NCI-H1694 treated with DMSO at 0.1 percent for 48 hours (cell line): ENCODE data around the gene INTS1.

ENCODE experiments used
- DNase-seq: peaks from one replicate; lab custom pipeline; 2025; lab: John Stamatoyannopoulos, UW

Gene INTS1

DNA sequence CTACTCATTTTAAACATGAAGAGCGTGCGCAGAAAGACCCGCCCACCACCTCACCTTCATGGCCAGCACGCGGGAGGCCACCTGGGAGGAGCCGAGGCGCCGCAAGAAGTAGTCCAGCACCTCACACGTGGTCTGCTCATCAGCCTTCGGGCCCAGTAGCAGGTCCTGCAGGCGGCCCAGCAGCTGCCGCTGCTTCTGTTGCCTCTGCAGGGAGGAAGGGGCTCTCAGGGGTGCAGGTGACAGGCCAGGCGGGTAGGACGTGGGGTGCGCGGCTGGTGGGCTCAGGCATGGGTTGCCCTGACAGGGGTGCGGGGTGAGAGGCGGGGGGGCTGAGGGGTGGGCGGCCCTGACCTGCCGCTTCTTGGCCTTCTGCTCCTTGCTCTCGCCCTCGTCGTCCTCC is 17.6 kb downstream of the INTS1 start:
- DNase-seq: no peak

DNA sequence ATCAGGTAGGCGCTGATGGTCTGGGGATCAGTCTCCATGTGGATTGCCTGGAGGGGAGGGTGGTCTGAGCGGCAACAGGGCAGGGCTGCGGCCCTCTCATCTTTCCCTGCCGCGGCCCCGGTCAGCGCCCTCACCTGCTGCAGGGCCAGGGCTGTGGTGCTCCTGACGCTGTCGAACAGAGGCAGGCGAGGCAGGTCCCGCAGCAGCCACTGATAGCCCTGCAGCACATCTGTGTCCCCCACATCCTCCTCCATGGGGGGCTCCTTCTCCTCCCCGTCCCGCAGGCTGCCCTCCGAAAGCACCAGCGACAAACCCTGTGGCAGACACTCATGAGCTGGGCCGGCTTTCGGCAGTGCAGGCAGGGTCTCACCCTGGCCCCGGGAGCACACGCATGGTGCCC is 19.0 kb downstream of the INTS1 start:
- no peak for DNase-seq

GRCh38 chr7:1484569-1484968 is 19.6 kb downstream of the INTS1 start:
- DNase-seq: no peak

DNA sequence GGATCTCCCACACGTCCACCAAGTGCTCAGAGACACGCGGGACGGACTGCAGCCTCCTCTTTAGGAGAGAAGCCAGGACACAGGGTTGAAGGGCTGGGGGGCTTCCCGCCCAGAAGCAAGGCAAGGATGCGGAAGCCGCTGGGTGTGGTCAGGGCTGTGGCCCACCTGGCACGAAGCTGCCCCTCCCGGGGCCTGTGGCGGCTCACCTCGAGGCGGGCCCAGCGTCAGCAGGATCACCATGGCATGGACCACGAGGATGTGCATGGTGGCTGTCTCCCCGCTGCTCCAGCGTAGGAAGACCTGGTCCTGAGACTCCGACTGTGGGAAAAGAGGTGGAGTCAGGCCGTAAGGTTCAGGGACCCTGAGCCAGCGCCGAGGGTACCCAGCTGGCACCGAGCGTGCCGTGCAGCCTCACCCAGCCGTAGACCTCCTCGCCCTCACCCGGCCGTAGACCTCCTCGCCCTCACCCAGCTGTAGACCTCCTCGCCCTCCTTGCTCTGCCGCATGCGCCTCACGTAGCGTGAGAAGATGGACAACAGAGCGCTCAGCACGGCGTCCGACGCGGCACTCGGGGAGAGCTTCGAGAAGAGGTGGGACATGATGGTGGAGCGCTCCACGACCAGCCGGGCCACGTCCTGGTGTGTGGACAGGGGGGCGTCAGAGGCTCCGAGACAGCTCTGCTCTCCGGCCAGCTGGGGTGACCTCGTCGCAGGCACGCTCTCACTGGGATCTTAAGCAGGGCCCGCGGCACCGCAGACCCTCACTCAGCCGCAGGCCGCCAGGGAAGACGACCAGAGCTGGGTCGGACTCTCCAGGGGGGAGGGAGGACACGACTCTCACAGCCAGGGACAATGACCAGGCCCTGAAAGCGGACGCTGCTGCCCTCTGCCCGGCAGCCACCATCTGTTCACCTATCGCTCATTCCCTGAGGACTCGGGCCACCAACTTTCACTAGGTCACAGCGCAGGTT is 20.4 kb downstream of the INTS1 start:
- no peak for DNase-seq

- no peak for DNase-seq
Measured at GRCh38 chr7:1483079-1483478, 21.1 kb downstream of the INTS1 start.

DNA sequence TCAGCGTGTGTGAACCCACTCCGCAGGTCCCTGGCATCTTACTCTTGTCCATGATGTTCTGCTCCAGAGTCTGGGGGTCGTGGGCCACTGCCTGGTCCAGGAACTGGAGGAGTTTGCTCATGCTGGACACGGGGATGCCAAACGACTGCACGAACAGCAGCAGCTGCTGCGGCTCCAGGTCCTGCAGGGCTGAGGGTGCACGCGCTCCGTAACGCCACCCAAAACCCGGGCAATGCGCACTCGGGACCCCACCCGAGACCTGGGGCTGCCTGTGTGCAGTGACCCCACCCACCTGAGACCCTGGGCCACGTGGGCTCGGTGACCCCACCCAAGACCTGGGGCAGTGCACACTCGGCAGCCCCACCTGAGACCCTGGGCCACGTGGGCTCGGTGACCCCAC is 22.9 kb downstream of the INTS1 start:
- no peak for DNase-seq

- no peak for DNase-seq
Measured at GRCh38 chr7:1480670-1481069, 23.5 kb downstream of the INTS1 start.

DNA sequence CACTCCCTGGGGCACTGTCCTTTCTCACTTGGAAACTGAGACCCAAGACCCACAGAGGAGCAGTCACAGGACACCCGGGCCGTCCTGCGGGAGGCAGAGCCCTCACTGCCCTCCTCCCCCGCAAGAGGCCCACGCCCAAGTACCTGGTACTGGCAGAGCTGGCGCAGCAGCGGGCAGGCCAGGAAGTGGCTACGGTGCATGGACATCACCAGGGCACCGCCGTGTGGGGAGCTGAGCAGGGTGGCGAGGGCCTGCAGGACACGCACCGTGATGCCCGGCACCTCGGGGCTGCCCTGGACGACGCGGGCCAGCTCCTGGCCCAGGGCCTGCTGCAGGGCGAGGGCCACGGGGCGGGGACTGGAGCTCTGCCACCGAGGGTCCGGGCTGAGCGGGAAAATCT is 24.9 kb downstream of the INTS1 start:
- no peak for DNase-seq

DNA sequence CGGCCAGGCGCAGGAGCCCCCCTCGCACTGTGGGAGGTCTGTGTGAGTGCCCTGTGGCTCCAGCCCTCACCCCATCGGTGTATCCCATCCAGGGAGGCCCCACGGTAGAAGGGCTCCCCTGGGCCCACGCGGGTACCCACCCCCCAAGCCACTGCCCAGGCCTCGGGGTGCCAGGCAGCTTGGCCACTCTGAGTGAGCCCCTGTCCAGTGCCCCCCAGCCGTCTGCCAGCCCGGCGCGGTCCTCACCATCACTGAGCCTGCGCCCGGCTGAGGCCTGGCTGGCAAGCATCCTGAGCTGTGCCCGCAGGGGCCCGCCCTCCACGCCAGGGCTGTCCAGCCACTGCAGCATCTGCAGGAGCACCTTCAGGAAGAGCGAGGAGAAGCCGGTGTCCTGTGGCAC is 25.7 kb downstream of the INTS1 start:
- DNase-seq: no peak

GRCh38 chr7:1476859-1477258 is 27.3 kb downstream of the INTS1 start:
- DNase-seq: no peak

- no peak for DNase-seq
Measured at GRCh38 chr7:1475991-1476390, 28.2 kb downstream of the INTS1 start.

GRCh38 chr7:1475393-1475792 is 28.8 kb downstream of the INTS1 start:
- DNase-seq: no peak

DNA sequence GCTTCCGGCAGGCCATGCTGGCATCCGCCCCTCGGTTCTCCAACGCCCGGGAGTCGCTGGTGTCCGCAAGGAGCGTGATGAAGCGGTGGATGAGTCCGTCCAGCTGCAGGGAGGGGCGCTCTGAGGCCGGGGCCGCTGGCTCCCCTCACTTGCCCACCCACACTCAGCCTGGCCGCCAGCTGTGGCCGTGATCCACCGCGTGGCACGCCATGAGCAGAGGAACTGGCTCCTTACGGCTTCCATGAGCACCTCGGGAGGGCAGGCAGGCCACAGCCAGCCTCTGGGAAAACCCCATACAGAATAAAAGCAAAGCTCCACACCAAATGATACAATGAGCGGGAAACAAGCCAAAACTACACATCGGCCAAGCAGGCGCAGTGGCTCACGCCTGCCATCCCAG is 29.5 kb downstream of the INTS1 start:
- no peak for DNase-seq

GRCh38 chr7:1473864-1474512 is 30.2 kb downstream of the INTS1 start:
- DNase-seq: peak; percentile 85

- no peak for DNase-seq
Measured at GRCh38 chr7:1470901-1471300, 33.3 kb downstream of the INTS1 start.

- no peak for DNase-seq
Measured at GRCh38 chr7:1468643-1469298, 35.4 kb downstream of the INTS1 start.

DNA sequence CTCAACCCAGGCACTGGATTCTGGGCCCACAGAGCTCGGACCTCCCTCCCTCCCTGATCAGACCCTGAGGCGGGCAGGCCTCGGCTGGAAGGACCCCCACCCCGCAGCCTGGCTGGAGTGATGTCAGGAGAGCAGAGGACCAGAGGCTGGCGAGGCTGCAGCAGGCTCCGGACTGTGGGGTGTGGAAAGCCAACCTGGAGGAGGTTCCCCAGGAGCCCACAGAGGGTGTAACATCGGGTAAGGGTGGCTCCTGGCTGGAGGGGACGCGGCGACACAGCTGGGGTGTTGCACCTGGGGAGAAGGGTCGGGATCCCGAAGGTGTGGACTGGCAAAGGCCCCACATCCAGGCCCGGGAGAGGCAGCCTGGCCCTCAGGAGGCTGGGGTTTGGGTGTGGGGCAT is 36.0 kb downstream of the INTS1 start:
- no peak for DNase-seq

- no peak for DNase-seq
Measured at GRCh38 chr7:1466524-1467271, 37.5 kb downstream of the INTS1 start.

- DNase-seq: no peak
Measured at GRCh38 chr7:1464694-1465093, 39.5 kb downstream of the INTS1 start.

- no peak for DNase-seq
Measured at GRCh38 chr7:1463676-1464223, 40.4 kb downstream of the INTS1 start.

GRCh38 chr7:1461646-1462375 is 42.4 kb downstream of the INTS1 start:
- DNase-seq: no peak
